ENCODE data around the gene SEC23B.
"Not testable (repeated sequence)": the region's sequence is repeated elsewhere in the genome, so short reads cannot be mapped to it uniquely, and the experiment has no call there.

SEC23B gene

GRCh38 chr20:18497603-18498002 is 10.1 kb upstream of the SEC23B start:
- Histone ChIP-seq H3K36me3 (ENCODE audit: control insufficient read depth, low read depth, low read length) (peaks cover 9% of the 10 kb centered on the region), H3K27me3 (ENCODE audit: control insufficient read depth, insufficient read depth, low read length) (no peaks in the 10 kb centered on the region), H3K9ac (ENCODE audit: low read length) (peak overlapping the region; percentile 89), H3K27ac (ENCODE audit: low read length) (peak overlapping the region; percentile 63), H3K9me3 (ENCODE audit: control insufficient read depth, low read depth, low read length) (no peaks in the 10 kb centered on the region), H3K4me3 (ENCODE audit: low read length) (peak overlapping the region; percentile 95), H3K4me1 (ENCODE audit: control insufficient read depth, low read depth, low read length) (peaks cover 11% of the 10 kb centered on the region)

- not testable (repeated sequence) for H3K9me3 ChIP-seq (ENCODE audit: control insufficient read depth, low read depth, low read length); H3K9ac ChIP-seq (ENCODE audit: low read length); H3K27me3 ChIP-seq (ENCODE audit: control insufficient read depth, insufficient read depth, low read length); H3K27ac ChIP-seq (ENCODE audit: low read length); H3K36me3 ChIP-seq (ENCODE audit: control insufficient read depth, low read depth, low read length); H3K4me3 ChIP-seq (ENCODE audit: low read length); H3K4me1 ChIP-seq (ENCODE audit: control insufficient read depth, low read depth, low read length)
These were observed 6.1 kb upstream of the SEC23B start for GRCh38 chr20:18501672-18502071.

DNA sequence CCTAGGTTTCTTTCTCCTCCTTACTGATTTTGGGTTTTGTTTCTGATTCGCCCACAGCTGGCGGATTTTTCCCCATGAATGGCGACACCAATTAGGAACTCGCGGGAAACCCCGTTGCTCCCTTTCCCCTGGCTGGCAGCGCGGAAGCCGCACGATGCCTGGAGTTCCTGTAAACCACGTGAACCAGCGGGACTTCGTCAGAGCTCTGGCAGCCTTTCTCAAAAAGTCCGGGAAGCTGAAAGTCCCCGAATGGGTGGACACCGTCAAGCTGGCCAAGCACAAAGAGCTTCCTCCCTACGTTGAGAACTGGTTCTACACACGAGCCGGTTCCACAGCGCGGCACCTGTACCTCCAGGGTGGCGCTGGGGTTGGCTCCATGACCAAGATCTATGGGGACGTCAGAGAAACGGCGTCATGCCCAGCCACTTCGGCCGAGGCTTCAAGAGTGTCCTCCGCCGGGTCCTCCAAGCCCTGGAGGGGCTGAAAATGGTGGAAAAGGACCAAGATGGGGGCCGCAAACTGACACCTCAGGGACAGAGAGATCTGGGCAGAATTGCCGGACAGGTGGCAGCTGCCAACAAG is 3.2 kb upstream of the SEC23B start:
- no peak overlapping the region for H3K4me3 ChIP-seq (ENCODE audit: low read length)
- no peaks in the 10 kb centered on the region for H3K36me3 ChIP-seq (ENCODE audit: control insufficient read depth, low read depth, low read length)
- H3K4me1 ChIP-seq (ENCODE audit: control insufficient read depth, low read depth, low read length) = peaks cover 7% of the 10 kb centered on the region
- no peak overlapping the region for H3K27ac ChIP-seq (ENCODE audit: low read length)
- H3K27me3 ChIP-seq (ENCODE audit: control insufficient read depth, insufficient read depth, low read length) = no peaks in the 10 kb centered on the region
- no peak overlapping the region for H3K9ac ChIP-seq (ENCODE audit: low read length)
- H3K9me3 ChIP-seq (ENCODE audit: control insufficient read depth, low read depth, low read length) = no peaks in the 10 kb centered on the region

DNA sequence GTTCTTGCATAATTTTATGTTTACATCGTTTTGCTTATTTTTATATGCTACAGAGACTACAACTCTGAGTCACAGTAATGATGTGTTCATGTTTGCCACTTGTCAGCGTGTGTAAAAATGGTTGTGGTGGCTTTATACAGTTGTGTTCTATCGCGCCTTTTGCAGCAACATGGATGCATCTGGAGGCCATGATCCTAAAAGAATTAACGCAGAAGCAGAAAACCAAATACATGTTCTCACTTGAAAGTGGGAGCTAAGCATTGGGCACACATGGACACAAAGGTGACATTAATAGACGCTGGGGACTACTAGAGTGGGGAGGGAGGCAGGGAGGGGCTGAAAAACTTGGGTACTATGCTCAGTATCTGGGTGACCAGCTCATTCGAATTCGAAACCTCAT is 996 bp upstream of the SEC23B start:
- Histone ChIP-seq H3K27ac (ENCODE audit: low read length) (peak overlapping the region; percentile 98), H3K4me3 (ENCODE audit: low read length) (peak overlapping the region; percentile 96), H3K27me3 (ENCODE audit: control insufficient read depth, insufficient read depth, low read length) (no peaks in the 10 kb centered on the region), H3K9ac (ENCODE audit: low read length) (peak overlapping the region; percentile 94), H3K4me1 (ENCODE audit: control insufficient read depth, low read depth, low read length) (peaks cover 7% of the 10 kb centered on the region), H3K36me3 (ENCODE audit: control insufficient read depth, low read depth, low read length) (peaks cover 12% of the 10 kb centered on the region), H3K9me3 (ENCODE audit: control insufficient read depth, low read depth, low read length) (no peaks in the 10 kb centered on the region)

- no peak overlapping the region for H3K27ac ChIP-seq (ENCODE audit: low read length)
- H3K4me3 ChIP-seq (ENCODE audit: low read length) = no peak overlapping the region
- no peak overlapping the region for H3K9ac ChIP-seq (ENCODE audit: low read length)
- no peaks in the 10 kb centered on the region for H3K27me3 ChIP-seq (ENCODE audit: control insufficient read depth, insufficient read depth, low read length)
- peaks cover 38% of the 10 kb centered on the region for H3K36me3 ChIP-seq (ENCODE audit: control insufficient read depth, low read depth, low read length)
- H3K4me1 ChIP-seq (ENCODE audit: control insufficient read depth, low read depth, low read length) = peaks cover 4% of the 10 kb centered on the region
- no peaks in the 10 kb centered on the region for H3K9me3 ChIP-seq (ENCODE audit: control insufficient read depth, low read depth, low read length)
These were observed 3.8 kb downstream of the SEC23B start for GRCh38 chr20:18511571-18511970.

GRCh38 chr20:18513208-18513607 is 5.5 kb downstream of the SEC23B start:
- Histone ChIP-seq H3K36me3 (ENCODE audit: control insufficient read depth, low read depth, low read length) (peaks cover 38% of the 10 kb centered on the region), H3K9me3 (ENCODE audit: control insufficient read depth, low read depth, low read length) (no peaks in the 10 kb centered on the region), H3K4me1 (ENCODE audit: control insufficient read depth, low read depth, low read length) (no peaks in the 10 kb centered on the region), H3K27me3 (ENCODE audit: control insufficient read depth, insufficient read depth, low read length) (no peaks in the 10 kb centered on the region), H3K4me3 (ENCODE audit: low read length) (no peak overlapping the region), H3K9ac (ENCODE audit: low read length) (no peak overlapping the region), H3K27ac (ENCODE audit: low read length) (no peak overlapping the region)

DNA sequence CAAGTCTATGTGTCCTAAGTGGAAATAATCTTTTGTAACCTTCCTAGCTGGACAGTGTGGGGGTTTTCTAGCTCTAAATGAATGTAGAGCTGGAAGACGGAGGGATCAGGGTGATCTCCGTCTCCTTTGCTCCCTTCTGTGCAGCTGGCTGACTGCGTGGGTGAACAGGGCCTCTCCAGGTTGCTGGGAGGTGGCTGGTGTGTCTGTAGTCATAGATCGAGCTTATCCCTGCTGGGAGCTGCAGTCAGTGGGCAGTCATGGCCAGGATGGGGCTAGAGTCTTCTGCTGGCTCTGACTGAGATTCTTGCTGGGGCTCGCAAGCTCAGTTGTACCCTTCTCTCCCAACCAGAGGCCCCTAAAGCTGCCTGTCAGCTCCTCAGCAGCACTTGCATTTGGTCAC is 6.4 kb downstream of the SEC23B start:
- no peak overlapping the region for H3K9ac ChIP-seq (ENCODE audit: low read length)
- no peak overlapping the region for H3K27ac ChIP-seq (ENCODE audit: low read length)
- H3K36me3 ChIP-seq (ENCODE audit: control insufficient read depth, low read depth, low read length) = peaks cover 38% of the 10 kb centered on the region
- H3K4me3 ChIP-seq (ENCODE audit: low read length) = no peak overlapping the region
- no peaks in the 10 kb centered on the region for H3K27me3 ChIP-seq (ENCODE audit: control insufficient read depth, insufficient read depth, low read length)
- H3K9me3 ChIP-seq (ENCODE audit: control insufficient read depth, low read depth, low read length) = no peaks in the 10 kb centered on the region
- H3K4me1 ChIP-seq (ENCODE audit: control insufficient read depth, low read depth, low read length) = no peaks in the 10 kb centered on the region

GRCh38 chr20:18515973-18516372 is 8.2 kb downstream of the SEC23B start:
- Histone ChIP-seq H3K4me1 (ENCODE audit: control insufficient read depth, low read depth, low read length) (no peaks in the 10 kb centered on the region), H3K9me3 (ENCODE audit: control insufficient read depth, low read depth, low read length) (no peaks in the 10 kb centered on the region), H3K27me3 (ENCODE audit: control insufficient read depth, insufficient read depth, low read length) (no peaks in the 10 kb centered on the region), H3K36me3 (ENCODE audit: control insufficient read depth, low read depth, low read length) (peaks cover 34% of the 10 kb centered on the region), H3K4me3 (ENCODE audit: low read length) (no peak overlapping the region), H3K27ac (ENCODE audit: low read length) (no peak overlapping the region), H3K9ac (ENCODE audit: low read length) (no peak overlapping the region)

DNA sequence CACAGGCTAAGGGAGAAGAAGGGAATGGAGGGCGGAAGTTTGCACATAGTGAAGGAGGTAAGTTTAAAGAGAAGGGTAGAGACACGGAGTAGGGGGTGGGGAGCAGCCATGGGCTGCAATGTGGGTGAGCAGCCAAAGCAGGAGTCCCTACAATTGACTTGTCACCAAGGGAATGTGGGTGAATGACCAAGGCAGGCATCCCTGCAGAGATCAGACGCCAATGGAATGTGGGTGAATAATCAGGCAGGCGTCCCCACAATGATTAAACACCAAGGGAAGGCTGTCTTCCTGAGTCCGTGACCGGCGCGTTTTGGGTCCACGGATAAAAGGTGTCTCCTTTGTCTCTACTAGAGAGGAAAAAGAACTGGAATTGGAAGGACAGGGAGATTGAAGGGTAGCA is 14.3 kb downstream of the SEC23B start:
- H3K27ac ChIP-seq (ENCODE audit: low read length); H3K4me3 ChIP-seq (ENCODE audit: low read length); H3K9ac ChIP-seq (ENCODE audit: low read length); H3K27me3 ChIP-seq (ENCODE audit: control insufficient read depth, insufficient read depth, low read length); H3K4me1 ChIP-seq (ENCODE audit: control insufficient read depth, low read depth, low read length); H3K9me3 ChIP-seq (ENCODE audit: control insufficient read depth, low read depth, low read length): not testable (repeated sequence)
- H3K36me3 ChIP-seq (ENCODE audit: control insufficient read depth, low read depth, low read length) = peaks cover 27% of the 10 kb centered on the region

DNA sequence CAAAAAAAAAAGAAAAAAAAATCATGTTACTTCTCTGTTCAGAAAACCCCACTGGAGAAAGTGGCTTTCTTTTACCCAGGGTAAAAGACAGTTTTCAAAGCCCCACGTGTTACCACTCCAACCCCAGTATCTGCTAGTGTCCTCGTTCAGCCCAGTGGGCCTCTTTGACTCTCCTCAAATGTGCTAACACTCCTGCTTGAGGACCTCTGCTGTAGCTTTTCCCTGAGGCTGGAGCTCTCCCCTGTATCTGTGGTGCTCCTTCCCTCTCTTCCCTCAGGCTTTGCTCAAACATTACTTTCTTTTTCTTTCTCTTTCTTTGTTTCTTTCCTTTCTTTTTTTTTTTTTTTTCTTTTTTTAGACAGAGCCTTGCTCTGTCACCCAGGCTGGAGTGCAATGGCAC is 15.3 kb downstream of the SEC23B start:
- no peaks in the 10 kb centered on the region for H3K4me1 ChIP-seq (ENCODE audit: control insufficient read depth, low read depth, low read length)
- H3K27ac ChIP-seq (ENCODE audit: low read length) = no peak overlapping the region
- no peaks in the 10 kb centered on the region for H3K27me3 ChIP-seq (ENCODE audit: control insufficient read depth, insufficient read depth, low read length)
- H3K4me3 ChIP-seq (ENCODE audit: low read length) = no peak overlapping the region
- H3K9me3 ChIP-seq (ENCODE audit: control insufficient read depth, low read depth, low read length) = no peaks in the 10 kb centered on the region
- H3K9ac ChIP-seq (ENCODE audit: low read length) = no peak overlapping the region
- peaks cover 37% of the 10 kb centered on the region for H3K36me3 ChIP-seq (ENCODE audit: control insufficient read depth, low read depth, low read length)

GRCh38 chr20:18524646-18525045 is 16.9 kb downstream of the SEC23B start:
- Histone ChIP-seq H3K27me3 (ENCODE audit: control insufficient read depth, insufficient read depth, low read length) (no peaks in the 10 kb centered on the region), H3K9ac (ENCODE audit: low read length) (no peak overlapping the region), H3K27ac (ENCODE audit: low read length) (no peak overlapping the region), H3K36me3 (ENCODE audit: control insufficient read depth, low read depth, low read length) (peaks cover 52% of the 10 kb centered on the region), H3K4me1 (ENCODE audit: control insufficient read depth, low read depth, low read length) (no peaks in the 10 kb centered on the region), H3K9me3 (ENCODE audit: control insufficient read depth, low read depth, low read length) (no peaks in the 10 kb centered on the region), H3K4me3 (ENCODE audit: low read length) (no peak overlapping the region)

- not testable (repeated sequence) for H3K4me3 ChIP-seq (ENCODE audit: low read length); H3K4me1 ChIP-seq (ENCODE audit: control insufficient read depth, low read depth, low read length); H3K27me3 ChIP-seq (ENCODE audit: control insufficient read depth, insufficient read depth, low read length); H3K9me3 ChIP-seq (ENCODE audit: control insufficient read depth, low read depth, low read length); H3K9ac ChIP-seq (ENCODE audit: low read length); H3K27ac ChIP-seq (ENCODE audit: low read length)
- peaks cover 68% of the 10 kb centered on the region for H3K36me3 ChIP-seq (ENCODE audit: control insufficient read depth, low read depth, low read length)
These were observed 19.0 kb downstream of the SEC23B start for GRCh38 chr20:18526761-18527160.

All from iPS-18a (cell line).